Anterior cingulate cortex (tissue), 58 donors: ENCODE measurements around the gene CCS.

Experiments
- DNase-seq, 58 donors: peaks; one replicate each; lab custom pipeline; 2025; lab: John Stamatoyannopoulos, UW

CCS gene

DNA sequence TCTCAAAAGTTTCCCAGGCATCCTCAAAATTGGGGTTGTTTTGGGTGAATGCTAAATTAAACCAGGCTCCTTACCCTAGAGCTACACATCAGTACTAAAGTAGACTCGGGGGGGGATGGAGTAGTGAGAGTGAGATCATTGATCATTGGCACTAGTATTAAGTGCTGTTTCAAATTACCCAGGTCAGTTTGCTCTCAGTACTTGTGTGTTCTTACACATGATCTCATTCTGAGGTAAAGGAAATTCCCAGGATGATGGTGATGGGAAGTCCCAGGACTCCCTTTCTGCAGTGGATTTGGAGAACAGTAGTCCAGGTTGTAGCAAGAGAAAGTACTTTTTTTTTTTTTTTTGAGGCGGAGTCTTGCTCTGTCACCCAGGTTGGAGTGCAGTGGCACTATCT, 58.0 kb downstream of the CCS start:
- DNase-seq, result no peak

DNA sequence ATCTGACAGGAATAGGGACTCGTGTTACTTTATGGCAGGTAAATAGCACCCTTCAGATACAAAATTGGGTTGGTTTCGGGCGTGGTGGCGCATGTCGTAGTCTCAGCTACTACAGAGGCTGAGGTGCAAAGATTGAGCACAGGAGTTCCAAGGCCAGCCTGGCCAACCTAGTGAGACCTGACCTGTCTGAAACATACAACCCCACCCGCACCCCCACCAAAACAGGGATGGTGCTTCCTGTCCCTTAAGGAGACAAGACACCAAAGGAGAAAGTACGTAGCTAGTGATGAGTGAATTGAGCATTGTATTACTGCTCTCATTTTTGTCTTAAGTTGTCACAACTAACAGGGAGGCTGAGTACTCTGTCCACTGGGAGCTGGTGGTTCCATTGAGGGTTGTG, 59.7 kb downstream of the CCS start:
- no peak for DNase-seq

- no peak for DNase-seq
Measured at GRCh38 chr11:66653123-66653522, 60.1 kb downstream of the CCS start.
